A549 (cell line): ENCODE measurements around the gene TTC19. TPM values are rescaled to one million over a fixed set of nuclear protein-coding genes. Genes with fewer than 3 reads are reported as not detected.

Experiments
- ATAC-seq, 2 experiments: fragments of 200-7000 bp in 1 of 2; fragments of >200 bp in 1 of 2; cut with Nextera tagmentation in 1 of 2; cut with Tn5 transposase in 1 of 2; 3 replicates each; pipeline versions ENCODE4 v1.8.0 to v1.9.1; 2018 to 2020; ENCODE audit warnings: mild to moderate bottlenecking in 1 of 2, moderate library complexity in 1 of 2
- CTCF ChIA-PET: fragments of 300-600 bp; sonication (Branson Sonifier 250); formaldehyde crosslinking; extraction: SDS; loops from one replicate; lab custom pipeline; 2021; ENCODE audit warnings: antibody characterized with exemption, inconsistent platforms; lab: Yijun Ruan, JAX
- POLR2A ChIA-PET: fragments of 350-600 bp; formaldehyde crosslinking; extraction: SDS; loops from one replicate; lab custom pipeline; 2021; ENCODE audit warnings: antibody characterized with exemption, inconsistent platforms; lab: Yijun Ruan, JAX
- DNase-seq, 2 experiments: peaks; one replicate each; pipeline versions ENCODE4 v3.0.0 to v3.0.0-alpha.2; 2011 to 2016; ENCODE audit warnings: low read depth in 1 of 2, low spot score in 1 of 2
- FAIRE-seq: peaks from 2 replicates; lab custom pipeline; 2011; peaks lifted over from hg19 to GRCh38; lab: Jason Lieb, UNC
- H3K27ac ChIP-seq, 2 experiments: fragments of >200 bp; sonication (Bioruptor Twin); formaldehyde crosslinking; 3 replicates each; pipeline ENCODE4 v1.5.1; 2016 to 2017
- H3K4me1 ChIP-seq: fragments of >200 bp; sonication (Bioruptor Twin); formaldehyde crosslinking; 3 replicates; pipeline ENCODE4 v1.6.1; 2016
- H3K4me2 ChIP-seq: fragments of >200 bp; sonication (Bioruptor Twin); formaldehyde crosslinking; 3 replicates; pipeline ENCODE4 v1.6.1; 2016
- H3K4me3 ChIP-seq: fragments of >200 bp; sonication (Bioruptor Twin); formaldehyde crosslinking; 3 replicates; pipeline ENCODE4 v1.5.1; 2016
- H3K9me3 ChIP-seq: fragments of >200 bp; sonication (Bioruptor Twin); formaldehyde crosslinking; 3 replicates; pipeline ENCODE4 v1.6.1; 2016
- BCL3 ChIP-seq: fragments of >200 bp; sonication (Bioruptor Twin); formaldehyde crosslinking; IDR thresholded peaks from 3 replicates; pipeline ENCODE4 v1.6.1; 2016
- CEBPB ChIP-seq, 2 experiments: fragments of >200 bp in 1 of 2; sonication (Bioruptor Twin) in 1 of 2; formaldehyde crosslinking in 1 of 2; IDR thresholded peaks; 2 replicates each; pipeline ENCODE4 v1.6.1; 2012 to 2016
- EP300 ChIP-seq, 2 experiments: fragments of >200 bp; sonication (Bioruptor Twin); formaldehyde crosslinking; IDR thresholded peaks; 2 replicates in 1 of 2; 3 replicates in 1 of 2; pipeline ENCODE4 v1.6.1; 2016 to 2017
- FOSL2 ChIP-seq, 2 experiments: fragments of 450-650 bp in 1 of 2; fragments of >200 bp in 1 of 2; sonication (Bioruptor Twin) in 1 of 2; formaldehyde crosslinking; IDR thresholded peaks; 2 replicates each; pipeline versions ENCODE4 v1.5.0 to v1.6.1; 2016 to 2020; ENCODE audit warnings: mild to moderate bottlenecking in 1 of 2, moderate library complexity in 1 of 2
- FOXS1 ChIP-seq: fragments of 250-450 bp; sonication (Bioruptor Pico); IDR thresholded peaks from 2 replicates; pipeline ENCODE4 v1.5.0; 2020; ENCODE audit warnings: mild to moderate bottlenecking, moderate library complexity
- GATA3 ChIP-seq: IDR thresholded peaks from 2 replicates; pipeline ENCODE4 v1.6.1; 2012; ENCODE audit warnings: borderline replicate concordance
- HEYL ChIP-seq: fragments of 250-450 bp; sonication (Bioruptor Pico); IDR thresholded peaks from 2 replicates; pipeline ENCODE4 v1.8.0; 2021; ENCODE audit warnings: mild to moderate bottlenecking, moderate library complexity
- HOXA7 ChIP-seq: fragments of 250-450 bp; sonication (Bioruptor Pico); IDR thresholded peaks from 2 replicates; pipeline ENCODE4 v1.5.0; 2020; ENCODE audit warnings: mild to moderate bottlenecking, moderate library complexity
- JUN ChIP-seq, 2 experiments: fragments of >200 bp; sonication (Bioruptor Twin); formaldehyde crosslinking; IDR thresholded peaks; 2 replicates in 1 of 2; 3 replicates in 1 of 2; pipeline ENCODE4 v1.6.1; 2016 to 2017
- JUNB ChIP-seq: fragments of >200 bp; sonication (Bioruptor Twin); formaldehyde crosslinking; IDR thresholded peaks from 2 replicates; pipeline ENCODE4 v1.6.1; 2016
- KDM5A ChIP-seq: fragments of 200-600 bp; sonication (generic); IDR thresholded peaks from 2 replicates; pipeline ENCODE4 v1.6.1; 2016; ENCODE audit warnings: antibody characterized with exemption, mild to moderate bottlenecking
- MAFK ChIP-seq: fragments of 450-650 bp; IDR thresholded peaks from 2 replicates; pipeline ENCODE4 v1.6.1; 2014; ENCODE audit not compliant: partially characterized antibody
- MAX ChIP-seq: IDR thresholded peaks from 2 replicates; pipeline ENCODE4 v1.6.1; 2012
- MAZ ChIP-seq: fragments of 150-350 bp; IDR thresholded peaks from 2 replicates; pipeline ENCODE4 v1.6.1; 2014; ENCODE audit warnings: antibody characterized with exemption, low read depth, low read length, borderline replicate concordance
- MYC ChIP-seq: IDR thresholded peaks from 2 replicates; pipeline ENCODE4 v1.6.1; 2012; ENCODE audit warnings: mild to moderate bottlenecking, inconsistent platforms, low read length, improper control_type of control experiment, borderline replicate concordance
- POLR2AphosphoS2 ChIP-seq: conservative IDR thresholded peaks from 2 replicates; pipeline ENCODE4 v1.6.1; 2012; ENCODE audit warnings: low read length, improper control_type of control experiment, inconsistent platforms
- RAD21 ChIP-seq, 2 experiments: fragments of >200 bp in 1 of 2; sonication (Bioruptor Twin) in 1 of 2; formaldehyde crosslinking in 1 of 2; IDR thresholded peaks in 1 of 2; conservative IDR thresholded peaks in 1 of 2; 2 replicates in 1 of 2; 3 replicates in 1 of 2; pipeline ENCODE4 v1.6.1; 2012 to 2018; ENCODE audit warnings: inconsistent platforms in 1 of 2
- RARB ChIP-seq: fragments of 250-450 bp; sonication (Bioruptor Pico); IDR thresholded peaks from 2 replicates; pipeline ENCODE4 v1.8.0; 2021; ENCODE audit warnings: mild to moderate bottlenecking, moderate library complexity
- RFX5 ChIP-seq: fragments of 450-650 bp; IDR thresholded peaks from 2 replicates; pipeline ENCODE4 v1.7.1; 2014; ENCODE audit warnings: antibody characterized with exemption, mild to moderate bottlenecking, moderate library complexity
- ZNF302 ChIP-seq: fragments of 250-450 bp; sonication (Bioruptor Pico); IDR thresholded peaks from 2 replicates; pipeline ENCODE4 v1.9.0; 2021; ENCODE audit warnings: inconsistent platforms, mild to moderate bottlenecking, moderate library complexity
- ZSCAN20 ChIP-seq: fragments of 250-450 bp; sonication (Bioruptor Pico); IDR thresholded peaks from 2 replicates; pipeline ENCODE4 v1.8.0; 2022; ENCODE audit warnings: mild to moderate bottlenecking, moderate library complexity
- WGBS: methylation state at CpG from one replicate; pipeline ENCODE4 v1.1.6; 2017; ENCODE audit errors: missing lambda C conversion rate; 5-methylcytosine and 5-hydroxymethylcytosine counted together
- polyA plus RNA-seq, 4 experiments: library from polyadenylated mRNA; depleted of rRNA in 3 of 4; stranded (reverse); fragments of >200 nt; fragmentation: RNase III in 1 of 4; extraction: RNeasy Plus Mini Kit Qiagen cat#74134 plus additional on column Dnase treatment in 1 of 4; gene quantifications; 2 replicates in 3 of 4; 3 replicates in 1 of 4; pipeline ENCODE4 v1.2.3, GENCODE V29; 2011 to 2017
- TF ChIP-seq, protein P1 (sequence below): fragments of >200 bp; sonication (Bioruptor Twin); formaldehyde crosslinking; IDR thresholded peaks from 3 replicates; pipeline ENCODE4 v1.5.1; 2016
- TF ChIP-seq, protein P2 (sequence below): fragments of 450-650 bp; IDR thresholded peaks from 2 replicates; pipeline ENCODE4 v1.6.1; 2014; ENCODE audit warnings: antibody characterized with exemption

TTC19 gene
- polyA plus RNA-seq, 2 of the 4 experiments (the other 2 are of a cell fraction) = 16.6 to 30.3 TPM

DNA sequence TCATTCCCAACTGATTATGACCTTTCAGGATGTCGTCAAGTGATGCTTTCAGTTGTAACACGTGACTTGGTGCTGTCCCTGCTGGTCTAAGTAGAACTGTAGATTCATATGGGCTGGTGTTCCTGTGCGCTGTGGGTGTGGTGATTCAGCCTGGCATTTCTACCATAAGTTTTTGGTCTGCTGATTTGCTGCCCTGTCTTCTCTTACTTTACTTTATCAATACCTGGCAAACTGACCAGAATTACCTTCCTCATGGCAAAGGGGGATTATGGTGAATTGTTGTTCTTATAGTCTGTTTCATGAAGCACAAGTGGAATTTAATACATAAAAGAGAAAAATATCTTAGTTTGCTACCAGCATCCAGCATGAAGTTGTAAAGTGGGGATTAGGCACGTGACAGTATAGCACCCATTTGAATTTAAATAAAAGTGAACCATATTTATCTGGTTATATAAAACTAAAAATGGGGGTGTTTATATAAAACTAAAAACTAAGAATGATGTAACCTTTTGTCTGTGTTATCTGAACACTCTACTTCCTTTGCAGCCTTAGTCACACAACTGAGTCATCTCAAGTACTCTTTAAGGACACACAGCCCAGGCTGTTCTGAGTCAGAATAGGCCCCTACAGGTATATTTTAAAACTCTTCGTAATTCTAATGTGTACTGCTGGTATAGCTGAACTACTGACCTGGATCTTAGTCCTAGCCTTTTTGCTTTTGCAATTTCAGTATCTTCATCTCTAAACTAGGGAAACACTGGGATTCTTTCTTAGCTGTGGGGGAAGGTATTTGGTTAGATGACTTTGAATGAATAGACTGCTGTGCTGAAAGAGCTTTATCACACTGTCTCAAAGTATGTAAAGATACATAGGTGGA lies 28.3 kb downstream of the TTC19 start:
- FAIRE-seq = peak; percentile 98
- Histone ChIP-seq H3K4me1 (peaks cover 31% of the 10 kb centered on the region), H3K9me3 (no peaks in the 10 kb centered on the region), H3K4me2 (peak overlapping the region; percentile 70), H3K4me3 (peak overlapping the region; percentile 15; the same call in 2 of the 3 replicates), H3K27ac (peak overlapping the region; percentile 85 to 86)
- peak in 1 of 2 experiments; percentile 20; a peak in 1 of 5 replicates for TF ChIP-seq RAD21 (conservative IDR thresholded peaks at IDR 0.05 in 1 of 2, IDR thresholded peaks at IDR 0.05 in 1 of 2)
- TF ChIP-seq EP300 (IDR thresholded peaks at IDR 0.05) = peak in 1 of 2 experiments; percentile 60; a peak in 1 of 5 replicates
- peak; percentile 58; the same call in 1 of the 2 replicates for TF ChIP-seq RARB
- TF ChIP-seq HOXA7 (CRISPR knock-in tag) = peak; percentile 77; the same call in 1 of the 2 replicates
- 0 out of 2 replicates have a peak, but pooled peaks have one; percentile 36 for TF ChIP-seq RFX5
- TF ChIP-seq, protein P1, sequence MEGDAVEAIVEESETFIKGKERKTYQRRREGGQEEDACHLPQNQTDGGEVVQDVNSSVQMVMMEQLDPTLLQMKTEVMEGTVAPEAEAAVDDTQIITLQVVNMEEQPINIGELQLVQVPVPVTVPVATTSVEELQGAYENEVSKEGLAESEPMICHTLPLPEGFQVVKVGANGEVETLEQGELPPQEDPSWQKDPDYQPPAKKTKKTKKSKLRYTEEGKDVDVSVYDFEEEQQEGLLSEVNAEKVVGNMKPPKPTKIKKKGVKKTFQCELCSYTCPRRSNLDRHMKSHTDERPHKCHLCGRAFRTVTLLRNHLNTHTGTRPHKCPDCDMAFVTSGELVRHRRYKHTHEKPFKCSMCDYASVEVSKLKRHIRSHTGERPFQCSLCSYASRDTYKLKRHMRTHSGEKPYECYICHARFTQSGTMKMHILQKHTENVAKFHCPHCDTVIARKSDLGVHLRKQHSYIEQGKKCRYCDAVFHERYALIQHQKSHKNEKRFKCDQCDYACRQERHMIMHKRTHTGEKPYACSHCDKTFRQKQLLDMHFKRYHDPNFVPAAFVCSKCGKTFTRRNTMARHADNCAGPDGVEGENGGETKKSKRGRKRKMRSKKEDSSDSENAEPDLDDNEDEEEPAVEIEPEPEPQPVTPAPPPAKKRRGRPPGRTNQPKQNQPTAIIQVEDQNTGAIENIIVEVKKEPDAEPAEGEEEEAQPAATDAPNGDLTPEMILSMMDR = no peak
- TF ChIP-seq ZNF302 (CRISPR knock-in tag) = peak; percentile 14; the same call in 1 of the 2 replicates
- TF ChIP-seq ZSCAN20 (CRISPR knock-in tag) = peak; percentile 63; the same call in 1 of the 2 replicates
- peak; percentile 35; the same call in 1 of the 2 replicates for TF ChIP-seq MYC
- no peak for TF ChIP-seq BCL3
- TF ChIP-seq GATA3 = peak; percentile 36; the same call in 1 of the 2 replicates
- TF ChIP-seq KDM5A = no peak
- peak; percentile 87; the same call in 1 of the 2 replicates for TF ChIP-seq FOXS1 (CRISPR knock-in tag)
- peak; percentile 74 to 77; a peak in 4 of 5 replicates for TF ChIP-seq JUN (IDR thresholded peaks at IDR 0.05)
- TF ChIP-seq JUNB = peak; percentile 94
- no peak for TF ChIP-seq MAZ
- TF ChIP-seq MAFK = peak; percentile 70
- no peak for TF ChIP-seq HEYL (CRISPR knock-in tag)
- TF ChIP-seq, protein P2, sequence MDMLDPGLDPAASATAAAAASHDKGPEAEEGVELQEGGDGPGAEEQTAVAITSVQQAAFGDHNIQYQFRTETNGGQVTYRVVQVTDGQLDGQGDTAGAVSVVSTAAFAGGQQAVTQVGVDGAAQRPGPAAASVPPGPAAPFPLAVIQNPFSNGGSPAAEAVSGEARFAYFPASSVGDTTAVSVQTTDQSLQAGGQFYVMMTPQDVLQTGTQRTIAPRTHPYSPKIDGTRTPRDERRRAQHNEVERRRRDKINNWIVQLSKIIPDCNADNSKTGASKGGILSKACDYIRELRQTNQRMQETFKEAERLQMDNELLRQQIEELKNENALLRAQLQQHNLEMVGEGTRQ = peak; percentile 80
- TF ChIP-seq FOSL2 (IDR thresholded peaks at IDR 0.05) = peak; percentile 97
- peak; percentile 98 for TF ChIP-seq FOSL2 (CRISPR knock-in tag; IDR thresholded peaks at IDR 0.05)
- peak; percentile 11 to 59; a peak in 2 of 4 replicates for TF ChIP-seq CEBPB (IDR thresholded peaks at IDR 0.05)
- peak; percentile 18; the same call in 1 of the 2 replicates for TF ChIP-seq MAX
- peak; percentile 76 for TF ChIP-seq POLR2AphosphoS2
- ChIA-PET CTCF (interaction anchor here (0.6 to 5.6 kb wide), 5 partner anchors 9 to 517 kb away, joined by 3 to 35 read pairs (median 3); no protein-coding TSS in a partner anchor), POLR2A (interaction anchor here (1.0 to 1.6 kb wide), 2 partner anchors 29 to 189 kb away, joined by 3 to 5 read pairs; partner anchors contain the start of genes TTC19 and ZSWIM7)
- 38% methylated on average over 5 of the region's 5 CpGs for WGBS
- peak; percentile 92 to 95 for DNase-seq
- peak; percentile 95 to 96 for ATAC-seq
